ENCODE measurements around the gene EXT2.

EXT2 gene

GRCh38 chr11:44267006-44267749 lies 171.7 kb downstream of the EXT2 start:
- DNase-seq (ENCODE audit: low spot score), result no peak

GRCh38 chr11:44267750-44268613 lies 172.5 kb downstream of the EXT2 start:
- DNase-seq (ENCODE audit: low spot score), result no peak

- no peak for DNase-seq (ENCODE audit: low spot score)
These were observed 173.2 kb downstream of the EXT2 start for GRCh38 chr11:44268614-44269080.

GRCh38 chr11:44269369-44270351 lies 174.2 kb downstream of the EXT2 start:
- no peak for DNase-seq (ENCODE audit: low spot score)

GRCh38 chr11:44270403-44271273 lies 175.2 kb downstream of the EXT2 start:
- no peak for DNase-seq (ENCODE audit: low spot score)

GRCh38 chr11:44271286-44271685 lies 175.8 kb downstream of the EXT2 start:
- DNase-seq (ENCODE audit: low spot score), result no peak

GRCh38 chr11:44274404-44274803 lies 178.9 kb downstream of the EXT2 start:
- DNase-seq (ENCODE audit: low spot score), result no peak

- no peak for DNase-seq (ENCODE audit: low spot score)
These were observed 179.8 kb downstream of the EXT2 start for GRCh38 chr11:44275241-44275640.

- no peak for DNase-seq (ENCODE audit: low spot score)
These were observed 180.6 kb downstream of the EXT2 start for GRCh38 chr11:44275961-44276550.

- no peak for DNase-seq (ENCODE audit: low spot score)
These were observed 182.0 kb downstream of the EXT2 start for GRCh38 chr11:44277196-44278090.

GRCh38 chr11:44279483-44279882 lies 184.0 kb downstream of the EXT2 start:
- no peak for DNase-seq (ENCODE audit: low spot score)

GRCh38 chr11:44280257-44280656 lies 184.8 kb downstream of the EXT2 start:
- DNase-seq (ENCODE audit: low spot score), result no peak

- no peak for DNase-seq (ENCODE audit: low spot score)
These were observed 185.7 kb downstream of the EXT2 start for GRCh38 chr11:44281151-44281550.

GRCh38 chr11:44282620-44283019 lies 187.1 kb downstream of the EXT2 start:
- no peak for DNase-seq (ENCODE audit: low spot score)

GRCh38 chr11:44285756-44286155 lies 190.3 kb downstream of the EXT2 start:
- DNase-seq (ENCODE audit: low spot score), result no peak

GRCh38 chr11:44286268-44286880 lies 190.9 kb downstream of the EXT2 start:
- peak; percentile 58 for DNase-seq (ENCODE audit: low spot score)

GRCh38 chr11:44286911-44287310 lies 191.4 kb downstream of the EXT2 start:
- no peak for DNase-seq (ENCODE audit: low spot score)

- DNase-seq (ENCODE audit: low spot score), result no peak
These were observed 192.7 kb downstream of the EXT2 start for GRCh38 chr11:44288133-44288526.

GRCh38 chr11:44290208-44290607 lies 194.7 kb downstream of the EXT2 start:
- peak; percentile 41 for DNase-seq (ENCODE audit: low spot score)

Data from LoVo (cell line).